H9 (cell line): Measurements from ENCODE around the gene METTL23. TPM values are rescaled to one million over a fixed set of nuclear protein-coding genes. Genes with fewer than 3 reads are reported as not detected.

Experiments used
- DNase-seq: peaks from one replicate; pipeline ENCODE4 v3.0.0-alpha.2; 2017
- H2AFZ ChIP-seq: one replicate; pipeline ENCODE4 v1.6.1; 2013; ENCODE audit warnings: mild to moderate bottlenecking, low read length, control low read depth, moderate library complexity
- H2AK5ac ChIP-seq: 2 replicates; pipeline ENCODE4 v1.6.1; 2013; ENCODE audit warnings: low read length, control low read depth, mixed read lengths; ENCODE audit not compliant: insufficient read length
- H2BK120ac ChIP-seq: one replicate; pipeline ENCODE4 v1.6.1; 2013; ENCODE audit warnings: low read depth, mild to moderate bottlenecking, low read length, control low read depth, inconsistent platforms; ENCODE audit not compliant: poor library complexity, severe bottlenecking
- H2BK12ac ChIP-seq: 2 replicates; pipeline ENCODE4 v1.6.1; 2013; ENCODE audit warnings: low read length, control low read depth, mixed read lengths, low read depth; ENCODE audit not compliant: insufficient read length
- H2BK15ac ChIP-seq: 2 replicates; pipeline ENCODE4 v1.6.1; 2013; ENCODE audit warnings: low read depth, low read length, control low read depth
- H2BK20ac ChIP-seq: one replicate; pipeline ENCODE4 v1.6.1; 2013; ENCODE audit warnings: low read depth, mild to moderate bottlenecking, low read length, control low read depth, inconsistent platforms; ENCODE audit not compliant: poor library complexity, severe bottlenecking
- H2BK5ac ChIP-seq: 2 replicates; pipeline ENCODE4 v1.6.1; 2013; ENCODE audit warnings: low read length, control low read depth, mixed read lengths; ENCODE audit not compliant: insufficient read length
- H3K14ac ChIP-seq: 2 replicates; pipeline ENCODE4 v1.6.1; 2013; ENCODE audit warnings: low read length, control low read depth; ENCODE audit not compliant: insufficient read depth
- H3K18ac ChIP-seq: 2 replicates; pipeline ENCODE4 v1.6.1; 2013; ENCODE audit warnings: low read depth, mild to moderate bottlenecking, mixed read lengths, low read length, control low read depth; ENCODE audit not compliant: insufficient read length
- H3K23ac ChIP-seq: 2 replicates; pipeline ENCODE4 v1.6.1; 2013; ENCODE audit warnings: low read length, control low read depth, mixed read lengths, low read depth; ENCODE audit not compliant: insufficient read length
- H3K23me2 ChIP-seq: 2 replicates; pipeline ENCODE4 v1.6.1; 2013; ENCODE audit warnings: low read depth, mild to moderate bottlenecking, mixed read lengths, low read length, control low read depth; ENCODE audit not compliant: insufficient read length, poor library complexity, severe bottlenecking
- H3K27ac ChIP-seq: 2 replicates; pipeline ENCODE4 v1.5.1; 2013; ENCODE audit warnings: low read length, control low read depth, mixed read lengths, low read depth; ENCODE audit not compliant: insufficient read length
- H3K27me3 ChIP-seq: 2 replicates; pipeline ENCODE4 v1.6.1; 2013; ENCODE audit warnings: low read length, control low read depth, inconsistent platforms; ENCODE audit not compliant: insufficient read depth
- H3K4ac ChIP-seq: 2 replicates; pipeline ENCODE4 v1.6.1; 2013; ENCODE audit warnings: low read depth, mild to moderate bottlenecking, control low read depth, inconsistent platforms, low read length, moderate library complexity
- H3K4me1 ChIP-seq: 2 replicates; pipeline ENCODE4 v1.6.1; 2013; ENCODE audit warnings: low read length, control low read depth, inconsistent platforms; ENCODE audit not compliant: insufficient read depth
- H3K4me2 ChIP-seq: 2 replicates; pipeline ENCODE4 v1.6.1; 2013; ENCODE audit warnings: low read length, control low read depth, mixed read lengths; ENCODE audit not compliant: insufficient read length, insufficient read depth
- H3K56ac ChIP-seq: 2 replicates; pipeline ENCODE4 v1.6.1; 2013; ENCODE audit warnings: low read depth, mild to moderate bottlenecking, mixed read lengths, low read length, control low read depth; ENCODE audit not compliant: insufficient read length
- H3K79me1 ChIP-seq: 2 replicates; pipeline ENCODE4 v1.6.1; 2013; ENCODE audit warnings: low read depth, mild to moderate bottlenecking, moderate library complexity, low read length, control low read depth, inconsistent platforms; ENCODE audit not compliant: insufficient read depth, poor library complexity, severe bottlenecking
- H3K79me2 ChIP-seq: 2 replicates; pipeline ENCODE4 v1.6.1; 2013; ENCODE audit warnings: low read length, control low read depth, inconsistent platforms; ENCODE audit not compliant: insufficient read depth
- H3K9ac ChIP-seq: 2 replicates; pipeline ENCODE4 v1.6.1; 2013; ENCODE audit warnings: low read length, control low read depth, mixed read lengths; ENCODE audit not compliant: insufficient read length; ENCODE audit errors: extremely low read depth
- H3K9me3 ChIP-seq: one replicate; pipeline ENCODE4 v1.6.1; 2013; ENCODE audit warnings: low read depth, low read length, inconsistent platforms; ENCODE audit not compliant: control insufficient read depth
- H3T11ph ChIP-seq: one replicate; pipeline ENCODE4 v1.6.1; 2013; ENCODE audit warnings: mild to moderate bottlenecking, low read length, control low read depth, inconsistent platforms
- H4K20me1 ChIP-seq: one replicate; pipeline ENCODE4 v1.6.1; 2013; ENCODE audit not compliant: control insufficient read depth, insufficient read length, insufficient read depth
- H4K5ac ChIP-seq: 2 replicates; pipeline ENCODE4 v1.6.1; 2013; ENCODE audit warnings: low read depth, mild to moderate bottlenecking, mixed read lengths, low read length, control low read depth; ENCODE audit not compliant: insufficient read length
- H4K8ac ChIP-seq: replicated peaks from 2 replicates; pipeline ENCODE4 v1.6.1; 2013; ENCODE audit warnings: low read length, control low read depth, mixed read lengths, low read depth; ENCODE audit not compliant: insufficient read length
- H4K91ac ChIP-seq: 2 replicates; pipeline ENCODE4 v1.6.1; 2013; ENCODE audit warnings: low read depth, mild to moderate bottlenecking, moderate library complexity, mixed read lengths, low read length, control low read depth; ENCODE audit not compliant: insufficient read length
- H3K27ac Mint-ChIP-seq, 3 experiments: 2 replicates in 2 of 3; 3 replicates in 1 of 3; pipeline ENCODE4 v1.8.0; 2020 to 2021; ENCODE audit warnings: mixed read lengths in 3 of 3, mild to moderate bottlenecking in 1 of 3, moderate library complexity in 1 of 3
- H3K27me3 Mint-ChIP-seq: 2 replicates; pipeline ENCODE4 v1.8.0; 2021; ENCODE audit warnings: low read depth, mild to moderate bottlenecking, moderate library complexity, mixed read lengths
- H3K36me3 Mint-ChIP-seq, 3 experiments: 2 replicates in 2 of 3; 3 replicates in 1 of 3; pipeline ENCODE4 v1.8.0; 2020 to 2021; ENCODE audit warnings: low read depth in 3 of 3, mixed read lengths in 3 of 3; ENCODE audit not compliant: insufficient read depth in 1 of 3
- H3K4me1 Mint-ChIP-seq, 2 experiments: 2 replicates each; pipeline ENCODE4 v1.8.0; 2020; ENCODE audit warnings: mixed read lengths in 2 of 2
- H3K4me3 Mint-ChIP-seq, 2 experiments: 2 replicates in 1 of 2; 3 replicates in 1 of 2; pipeline ENCODE4 v1.8.0; 2020 to 2021; ENCODE audit warnings: mild to moderate bottlenecking in 2 of 2, mixed read lengths in 2 of 2, moderate library complexity in 1 of 2
- H3K9me3 Mint-ChIP-seq, 2 experiments: 2 replicates in 1 of 2; 3 replicates in 1 of 2; pipeline ENCODE4 v1.8.0; 2020; ENCODE audit warnings: mild to moderate bottlenecking in 2 of 2, mixed read lengths in 2 of 2, moderate library complexity in 1 of 2
- WGBS: extraction: QIAGEN DNeasy Blood & Tissue Kit; methylation state at CpG from one replicate; pipeline ENCODE4 v1.1.7; 2013; ENCODE audit warnings: missing lambda C conversion rate, low lambda C conversion rate, mixed read lengths; ENCODE audit not compliant: insufficient read length; ENCODE audit errors: extremely low coverage; 5-methylcytosine and 5-hydroxymethylcytosine counted together
- total RNA-seq: library from RNA; stranded (reverse); gene quantifications from 2 replicates; pipeline ENCODE4 v1.2.1, GENCODE V29; 2021
- TF ChIP-seq, protein P1 (sequence below): fragments of 200-600 bp; sonication (generic); conservative IDR thresholded peaks from 3 replicates; pipeline ENCODE4 v1.8.0; 2021; ENCODE audit warnings: antibody characterized with exemption, mild to moderate bottlenecking

The METTL23 gene
- total RNA-seq, 1 experiment from 2014 or later = 29.9 TPM

- Histone ChIP-seq H3K14ac (no peak overlapping the region), H3K79me2 (no peaks in the 10 kb centered on the region), H3K56ac (no peak overlapping the region), H2BK20ac (no peak overlapping the region), H3T11ph (no peak overlapping the region), H3K23me2 (no peaks in the 10 kb centered on the region), H2AFZ (no peak overlapping the region), H2BK12ac (no peak overlapping the region), H4K5ac (no peak overlapping the region), H4K8ac (no peak overlapping the region), H3K18ac (no peak overlapping the region), H3K27me3 (no peaks in the 10 kb centered on the region), H3K9me3 (no peaks in the 10 kb centered on the region), H3K4me2 (no peak overlapping the region), H3K4ac (no peak overlapping the region), H3K27ac (no peak overlapping the region), H3K79me1 (no peaks in the 10 kb centered on the region), H3K4me1 (no peaks in the 10 kb centered on the region), H4K91ac (no peak overlapping the region), H3K9ac (no peak overlapping the region), H2AK5ac (no peak overlapping the region), H4K20me1 (no peaks in the 10 kb centered on the region), H2BK120ac (no peak overlapping the region), H3K23ac (no peak overlapping the region), H2BK15ac (no peak overlapping the region), H2BK5ac (no peak overlapping the region)
- no peak overlapping the region for H3K27ac Mint-ChIP-seq
- no peaks in the 10 kb centered on the region for H3K27me3 Mint-ChIP-seq
- DNase-seq = no peak
- H3K9me3 Mint-ChIP-seq = no peaks in the 10 kb centered on the region; a peak in 1 of 5 replicates
- WGBS = no CpG with 5 or more reads among the region's 5 CpGs
- 0 out of 4 replicates have a peak, but pooled peaks cover 0 to 1% of the 10 kb centered on the region in 2 experiments for H3K4me1 Mint-ChIP-seq
- TF ChIP-seq, protein P1, sequence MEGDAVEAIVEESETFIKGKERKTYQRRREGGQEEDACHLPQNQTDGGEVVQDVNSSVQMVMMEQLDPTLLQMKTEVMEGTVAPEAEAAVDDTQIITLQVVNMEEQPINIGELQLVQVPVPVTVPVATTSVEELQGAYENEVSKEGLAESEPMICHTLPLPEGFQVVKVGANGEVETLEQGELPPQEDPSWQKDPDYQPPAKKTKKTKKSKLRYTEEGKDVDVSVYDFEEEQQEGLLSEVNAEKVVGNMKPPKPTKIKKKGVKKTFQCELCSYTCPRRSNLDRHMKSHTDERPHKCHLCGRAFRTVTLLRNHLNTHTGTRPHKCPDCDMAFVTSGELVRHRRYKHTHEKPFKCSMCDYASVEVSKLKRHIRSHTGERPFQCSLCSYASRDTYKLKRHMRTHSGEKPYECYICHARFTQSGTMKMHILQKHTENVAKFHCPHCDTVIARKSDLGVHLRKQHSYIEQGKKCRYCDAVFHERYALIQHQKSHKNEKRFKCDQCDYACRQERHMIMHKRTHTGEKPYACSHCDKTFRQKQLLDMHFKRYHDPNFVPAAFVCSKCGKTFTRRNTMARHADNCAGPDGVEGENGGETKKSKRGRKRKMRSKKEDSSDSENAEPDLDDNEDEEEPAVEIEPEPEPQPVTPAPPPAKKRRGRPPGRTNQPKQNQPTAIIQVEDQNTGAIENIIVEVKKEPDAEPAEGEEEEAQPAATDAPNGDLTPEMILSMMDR = no peak
- no peak overlapping the region for H3K4me3 Mint-ChIP-seq
- H3K36me3 Mint-ChIP-seq = peaks cover 16 to 44% (median 25%) of the 10 kb centered on the region in 3 experiments
Measured at GRCh38 chr17:76757256-76757655, 30.6 kb downstream of the METTL23 start.
